ENCODE data around the gene CFL1.

CFL1 gene

GRCh38 chr11:65866509-65867283 is 8.7 kb upstream of the CFL1 start:
- Histone ChIP-seq H3K9me3 (ENCODE audit: control insufficient read depth, low read length) (no peaks in the 10 kb centered on the region), H3K9ac (ENCODE audit: low read length) (no peak overlapping the region), H3K4me3 (ENCODE audit: low read length) (no peak overlapping the region), H3K36me3 (ENCODE audit: control insufficient read depth, insufficient read depth, low read length, severe bottlenecking) (peaks cover 82% of the 10 kb centered on the region), H3K27me3 (replicated peaks; ENCODE audit: control insufficient read depth, insufficient read depth, low read length) (no peaks in the 10 kb centered on the region), H3K4me1 (ENCODE audit: control insufficient read depth, insufficient read depth, low read length) (peaks cover 28% of the 10 kb centered on the region)
- no peak for DNase-seq (ENCODE audit: low read depth)

GRCh38 chr11:65865550-65866172 is 7.7 kb upstream of the CFL1 start:
- Histone ChIP-seq H3K27me3 (replicated peaks; ENCODE audit: control insufficient read depth, insufficient read depth, low read length) (no peaks in the 10 kb centered on the region), H3K4me3 (ENCODE audit: low read length) (no peak overlapping the region), H3K36me3 (ENCODE audit: control insufficient read depth, insufficient read depth, low read length, severe bottlenecking) (peaks cover 84% of the 10 kb centered on the region), H3K9ac (ENCODE audit: low read length) (no peak overlapping the region), H3K9me3 (ENCODE audit: control insufficient read depth, low read length) (no peaks in the 10 kb centered on the region), H3K4me1 (ENCODE audit: control insufficient read depth, insufficient read depth, low read length) (peaks cover 25% of the 10 kb centered on the region)
- DNase-seq (ENCODE audit: low read depth) = no peak

DNA sequence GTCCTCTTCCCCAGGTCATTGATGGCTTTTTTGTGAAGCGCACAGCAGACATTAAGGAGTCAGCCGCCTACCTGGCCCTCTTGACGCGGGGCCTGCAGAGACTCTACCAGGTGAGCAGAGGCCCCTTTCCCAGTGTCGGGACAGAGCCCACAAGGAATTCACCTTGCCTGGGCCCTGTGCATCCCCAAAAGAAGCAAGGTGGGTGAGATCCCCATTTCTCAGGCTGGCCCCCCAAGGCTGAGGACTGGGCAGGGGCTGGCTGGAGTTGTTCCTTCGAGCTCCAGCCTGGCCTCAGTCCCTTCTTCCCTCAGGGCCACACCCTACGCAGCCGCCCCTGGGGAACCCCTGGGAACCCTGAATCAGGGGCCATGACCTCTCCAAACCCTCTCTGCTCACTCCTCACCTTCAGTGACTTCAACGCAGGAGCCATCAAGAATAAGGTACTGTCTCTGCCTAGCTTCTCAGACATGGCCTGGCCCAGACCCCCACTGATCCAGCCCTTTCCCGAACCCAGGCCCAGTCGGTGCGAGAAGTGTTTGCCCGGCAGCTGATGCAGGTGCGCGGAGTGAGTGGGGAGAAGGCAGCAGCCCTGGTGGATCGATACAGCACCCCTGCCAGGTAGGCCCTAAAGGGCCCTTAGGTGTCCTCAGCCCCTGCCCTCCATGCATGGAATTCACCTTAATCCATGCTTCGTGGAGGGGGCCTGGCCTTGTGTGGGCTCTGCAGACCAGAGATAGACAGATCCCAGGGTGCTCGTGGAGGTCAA is 6.9 kb upstream of the CFL1 start:
- Histone ChIP-seq H3K9me3 (ENCODE audit: control insufficient read depth, low read length) (no peaks in the 10 kb centered on the region), H3K4me1 (ENCODE audit: control insufficient read depth, insufficient read depth, low read length) (peaks cover 22% of the 10 kb centered on the region), H3K27me3 (replicated peaks; ENCODE audit: control insufficient read depth, insufficient read depth, low read length) (no peaks in the 10 kb centered on the region), H3K36me3 (ENCODE audit: control insufficient read depth, insufficient read depth, low read length, severe bottlenecking) (peaks cover 80% of the 10 kb centered on the region), H3K9ac (ENCODE audit: low read length) (no peak overlapping the region), H3K4me3 (ENCODE audit: low read length) (no peak overlapping the region)
- no peak for DNase-seq (ENCODE audit: low read depth)

DNA sequence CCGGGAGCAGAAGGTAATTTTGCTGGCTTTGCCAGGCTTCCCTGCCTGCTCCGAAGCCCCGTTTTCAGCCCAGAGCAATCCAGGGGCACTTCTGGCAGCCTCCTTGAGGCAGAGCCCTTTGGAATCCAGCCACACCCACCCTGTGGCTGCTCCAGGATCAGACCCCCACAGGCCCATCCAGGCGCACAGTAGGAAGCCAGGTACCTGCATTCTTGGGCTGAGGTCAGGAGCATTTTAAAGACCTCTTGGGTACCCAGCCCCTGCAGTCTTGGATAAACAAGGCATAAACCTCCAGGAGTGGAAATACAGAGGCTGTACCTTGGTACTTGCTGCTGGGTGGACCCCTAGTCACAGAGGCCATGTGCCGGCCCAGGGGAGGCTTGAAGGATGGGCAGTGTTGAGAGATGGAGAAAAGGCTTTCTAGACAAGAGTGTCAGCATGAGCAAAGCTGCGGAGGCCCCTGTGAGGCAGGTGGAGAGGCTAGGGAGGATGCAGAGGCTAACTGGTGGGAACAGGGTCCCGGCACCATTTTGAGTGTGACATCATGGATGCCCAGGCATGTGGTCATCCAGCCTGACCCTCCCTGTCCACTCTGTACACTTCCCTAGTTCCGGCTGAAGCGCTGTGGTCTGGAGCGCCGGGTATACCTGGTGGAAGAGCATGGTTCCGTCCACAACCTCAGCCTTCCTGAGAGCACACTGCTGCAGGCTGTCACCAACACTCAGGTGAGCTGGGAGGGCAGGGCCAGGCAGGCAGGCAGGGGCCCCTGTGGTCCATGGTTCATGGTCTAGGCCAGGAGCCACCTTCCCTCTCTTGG is 6.1 kb upstream of the CFL1 start:
- peaks cover 72% of the 10 kb centered on the region for H3K36me3 ChIP-seq (ENCODE audit: control insufficient read depth, insufficient read depth, low read length, severe bottlenecking)
- no peak for DNase-seq (ENCODE audit: low read depth)
- peaks cover 26% of the 10 kb centered on the region for H3K4me1 ChIP-seq (ENCODE audit: control insufficient read depth, insufficient read depth, low read length)
- H3K4me3 ChIP-seq (ENCODE audit: low read length) = no peak overlapping the region
- H3K9ac ChIP-seq (ENCODE audit: low read length) = no peak overlapping the region
- no peaks in the 10 kb centered on the region for H3K9me3 ChIP-seq (ENCODE audit: control insufficient read depth, low read length)
- H3K27me3 ChIP-seq (replicated peaks; ENCODE audit: control insufficient read depth, insufficient read depth, low read length) = no peaks in the 10 kb centered on the region

DNA sequence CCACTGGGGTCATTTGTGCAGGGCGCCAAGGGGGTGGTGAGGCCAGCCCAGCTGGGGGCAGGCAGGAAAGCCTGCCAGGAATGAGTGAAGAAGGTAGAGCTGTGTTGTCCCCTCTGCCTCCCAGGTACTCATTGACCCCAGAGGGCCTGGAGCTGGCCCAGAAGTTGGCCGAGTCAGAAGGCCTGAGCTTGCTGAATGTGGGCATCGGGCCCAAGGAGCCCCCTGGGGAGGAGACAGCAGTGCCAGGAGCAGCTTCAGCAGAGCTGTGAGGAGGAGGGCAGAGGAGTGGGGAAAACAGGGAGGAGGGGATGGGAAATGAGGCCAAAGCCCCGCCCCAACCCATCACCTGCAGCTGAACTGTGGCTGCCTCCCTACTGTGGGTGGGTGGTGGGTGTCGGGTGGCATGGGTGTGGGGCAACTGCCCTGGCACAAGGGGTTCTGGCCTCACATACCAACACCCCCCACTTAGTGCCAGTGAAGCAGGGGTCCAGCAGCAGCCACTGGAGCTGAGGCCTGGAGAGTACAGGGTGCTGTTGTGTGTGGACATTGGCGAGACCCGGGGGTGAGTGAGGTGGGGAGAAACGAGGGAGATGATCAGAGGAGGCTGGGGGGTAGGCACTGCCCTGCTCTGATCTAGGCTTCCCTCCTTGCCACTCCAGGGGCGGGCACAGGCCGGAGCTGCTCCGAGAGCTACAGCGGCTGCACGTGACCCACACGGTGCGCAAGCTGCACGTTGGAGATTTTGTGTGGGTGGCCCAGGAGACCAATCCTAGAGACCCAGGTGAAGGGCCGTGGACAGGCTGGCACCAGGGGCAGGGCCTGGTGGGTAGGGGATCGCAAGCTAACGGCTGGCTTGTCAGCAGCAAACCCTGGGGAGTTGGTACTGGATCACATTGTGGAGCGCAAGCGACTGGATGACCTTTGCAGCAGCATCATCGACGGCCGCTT is 5.2 kb upstream of the CFL1 start:
- Histone ChIP-seq H3K4me3 (ENCODE audit: low read length) (no peak overlapping the region), H3K27me3 (replicated peaks; ENCODE audit: control insufficient read depth, insufficient read depth, low read length) (no peaks in the 10 kb centered on the region), H3K36me3 (ENCODE audit: control insufficient read depth, insufficient read depth, low read length, severe bottlenecking) (peaks cover 65% of the 10 kb centered on the region), H3K9me3 (ENCODE audit: control insufficient read depth, low read length) (no peaks in the 10 kb centered on the region), H3K4me1 (ENCODE audit: control insufficient read depth, insufficient read depth, low read length) (peaks cover 34% of the 10 kb centered on the region), H3K9ac (ENCODE audit: low read length) (peak overlapping the region; percentile 39)
- DNase-seq (ENCODE audit: low read depth) = no peak

- no peaks in the 10 kb centered on the region for H3K27me3 ChIP-seq (replicated peaks; ENCODE audit: control insufficient read depth, insufficient read depth, low read length)
- no peak for DNase-seq (ENCODE audit: low read depth)
- peaks cover 57% of the 10 kb centered on the region for H3K36me3 ChIP-seq (ENCODE audit: control insufficient read depth, insufficient read depth, low read length, severe bottlenecking)
- no peak overlapping the region for H3K4me3 ChIP-seq (ENCODE audit: low read length)
- peak overlapping the region; percentile 99 for H3K9ac ChIP-seq (ENCODE audit: low read length)
- H3K9me3 ChIP-seq (ENCODE audit: control insufficient read depth, low read length) = no peaks in the 10 kb centered on the region
- H3K4me1 ChIP-seq (ENCODE audit: control insufficient read depth, insufficient read depth, low read length) = peaks cover 34% of the 10 kb centered on the region
These were observed 4.3 kb upstream of the CFL1 start for GRCh38 chr11:65862191-65862735.

DNA sequence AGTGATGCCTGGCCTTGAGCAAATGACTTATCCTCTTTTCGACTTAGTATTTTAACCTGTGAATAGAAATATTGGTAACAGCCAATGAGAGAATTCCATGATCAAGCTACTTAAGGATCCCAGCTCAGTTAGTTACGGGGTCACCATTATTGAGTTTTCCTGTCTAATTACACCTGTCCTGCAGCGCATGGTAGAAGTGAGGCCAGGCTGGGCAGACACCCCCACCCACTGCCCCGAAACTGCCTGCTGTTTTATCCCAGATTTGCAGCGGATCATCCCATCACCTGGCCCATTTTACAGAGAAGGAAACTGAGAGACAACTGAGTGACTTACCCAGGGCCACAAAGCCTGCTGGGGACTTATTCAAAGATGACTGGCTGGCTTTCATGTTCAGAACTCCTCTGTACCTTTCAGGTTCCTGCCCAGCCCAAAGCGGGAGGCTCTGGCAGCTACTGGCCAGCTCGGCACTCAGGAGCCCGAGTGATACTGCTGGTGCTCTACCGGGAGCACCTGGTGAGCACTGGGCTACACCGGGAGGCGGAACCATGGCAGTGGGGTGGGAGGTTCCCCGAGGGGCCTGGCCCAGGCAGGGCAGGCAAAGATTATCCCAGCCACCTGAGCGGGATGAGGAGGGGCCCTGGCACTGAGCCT is 3.7 kb upstream of the CFL1 start:
- peaks cover 50% of the 10 kb centered on the region for H3K36me3 ChIP-seq (ENCODE audit: control insufficient read depth, insufficient read depth, low read length, severe bottlenecking)

DNA sequence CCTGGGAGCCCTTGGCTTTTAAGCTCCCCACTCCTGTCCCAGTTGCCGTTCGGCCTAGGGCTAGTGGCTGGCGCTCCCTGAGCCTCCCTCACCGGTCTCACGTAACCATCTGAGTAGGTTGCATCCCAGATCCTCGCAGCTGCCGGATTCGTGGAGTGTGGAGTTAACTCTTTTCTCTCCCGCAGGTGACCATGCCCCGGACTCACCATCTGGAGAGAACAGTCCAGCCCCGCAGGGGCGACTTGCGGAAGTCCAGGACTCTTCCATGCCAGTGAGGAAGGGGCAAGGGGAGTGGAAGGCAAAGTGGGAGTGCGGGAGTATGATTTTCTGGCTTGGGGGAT is 3.2 kb upstream of the CFL1 start:
- no peaks in the 10 kb centered on the region for H3K9me3 ChIP-seq (ENCODE audit: control insufficient read depth, low read length)
- H3K9ac ChIP-seq (ENCODE audit: low read length) = peak overlapping the region; percentile 99
- H3K27me3 ChIP-seq (replicated peaks; ENCODE audit: control insufficient read depth, insufficient read depth, low read length) = no peaks in the 10 kb centered on the region
- peaks cover 46% of the 10 kb centered on the region for H3K36me3 ChIP-seq (ENCODE audit: control insufficient read depth, insufficient read depth, low read length, severe bottlenecking)
- H3K4me1 ChIP-seq (ENCODE audit: control insufficient read depth, insufficient read depth, low read length) = peaks cover 38% of the 10 kb centered on the region
- peak; percentile 38 for DNase-seq (ENCODE audit: low read depth)
- H3K4me3 ChIP-seq (ENCODE audit: low read length) = peak overlapping the region; percentile 94

More for the DNA sequence above, 3.7 kb upstream of the CFL1 start:
- H3K9me3 ChIP-seq (ENCODE audit: control insufficient read depth, low read length) = no peaks in the 10 kb centered on the region
- no peak for DNase-seq (ENCODE audit: low read depth)
- H3K4me3 ChIP-seq (ENCODE audit: low read length) = peak overlapping the region; percentile 94
- H3K9ac ChIP-seq (ENCODE audit: low read length) = peak overlapping the region; percentile 99
- no peaks in the 10 kb centered on the region for H3K27me3 ChIP-seq (replicated peaks; ENCODE audit: control insufficient read depth, insufficient read depth, low read length)
- peaks cover 34% of the 10 kb centered on the region for H3K4me1 ChIP-seq (ENCODE audit: control insufficient read depth, insufficient read depth, low read length)

DNA sequence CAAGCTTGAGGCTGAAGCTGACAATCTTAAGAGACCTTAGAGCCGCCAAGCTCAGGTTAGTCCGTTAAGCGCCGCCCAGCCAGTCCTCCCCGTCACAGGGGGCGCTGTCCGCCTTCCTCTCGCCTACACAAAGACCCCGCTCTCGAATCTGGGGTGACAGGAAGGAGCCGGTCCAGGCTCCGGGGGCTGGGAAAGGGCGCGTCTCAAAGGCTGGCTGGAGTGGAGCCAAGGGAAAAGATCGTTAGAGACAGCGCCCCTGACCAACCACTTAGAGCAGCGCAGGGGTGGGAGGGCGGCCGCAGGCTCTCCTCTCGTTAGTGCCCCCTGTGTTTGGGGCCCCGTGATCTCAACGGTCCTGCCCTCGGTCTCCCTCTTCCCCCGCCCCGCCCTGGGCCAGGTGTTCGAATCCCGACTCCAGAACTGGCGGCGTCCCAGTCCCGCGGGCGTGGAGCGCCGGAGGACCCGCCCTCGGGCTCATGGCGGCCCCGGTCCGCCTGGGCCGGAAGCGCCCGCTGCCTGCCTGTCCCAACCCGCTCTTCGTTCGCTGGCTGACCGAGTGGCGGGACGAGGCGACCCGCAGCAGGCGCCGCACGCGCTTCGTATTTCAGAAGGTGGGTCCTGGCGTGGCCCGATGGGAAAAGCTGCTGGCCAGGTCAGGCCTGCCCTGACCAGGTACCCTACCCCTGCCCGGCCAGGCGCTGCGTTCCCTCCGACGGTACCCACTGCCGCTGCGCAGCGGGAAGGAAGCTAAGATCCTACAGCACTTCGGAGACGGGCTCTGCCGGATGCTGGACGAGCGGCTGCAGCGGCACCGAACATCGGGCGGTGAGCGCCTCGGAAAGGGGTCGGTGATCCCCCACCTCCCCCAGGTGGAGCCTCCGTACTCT is 2.5 kb upstream of the CFL1 start, which contains the start of gene MUS81:
TSS of gene MUS81 (plus strand) at position 156 of the 887 bp plus-strand sequence. CDS start at position 477, 321 bp downstream.
- Histone ChIP-seq H3K9ac (ENCODE audit: low read length) (peak within 1 kb of the TSS; percentile 99), H3K4me3 (ENCODE audit: low read length) (peak within 1 kb of the TSS; percentile 94), H3K36me3 (ENCODE audit: control insufficient read depth, insufficient read depth, low read length, severe bottlenecking) (peaks cover 45% of the 10 kb centered on the region), H3K4me1 (ENCODE audit: control insufficient read depth, insufficient read depth, low read length) (peaks cover 44% of the 10 kb centered on the region), H3K9me3 (ENCODE audit: control insufficient read depth, low read length) (no peaks in the 10 kb centered on the region), H3K27me3 (replicated peaks; ENCODE audit: control insufficient read depth, insufficient read depth, low read length) (no peaks in the 10 kb centered on the region)
- peak; percentile 98 for DNase-seq (ENCODE audit: low read depth)

Measured in adipocyte (in vitro differentiated cells).